Medulla oblongata (tissue), 1 donor: Measurements from ENCODE around the gene L3MBTL1.
A peak's percentile ranks its signal among the peaks of the same experiment; 100 is the strongest.

Experiments used
- DNase-seq: peaks from one replicate; pipeline ENCODE4 v3.0.0-alpha.2; 2015; ENCODE audit errors: extremely low spot score

The L3MBTL1 gene

GRCh38 chr20:43590036-43590391 is 82.5 kb downstream of the L3MBTL1 start:
- DNase-seq, result peak; percentile 13

DNA sequence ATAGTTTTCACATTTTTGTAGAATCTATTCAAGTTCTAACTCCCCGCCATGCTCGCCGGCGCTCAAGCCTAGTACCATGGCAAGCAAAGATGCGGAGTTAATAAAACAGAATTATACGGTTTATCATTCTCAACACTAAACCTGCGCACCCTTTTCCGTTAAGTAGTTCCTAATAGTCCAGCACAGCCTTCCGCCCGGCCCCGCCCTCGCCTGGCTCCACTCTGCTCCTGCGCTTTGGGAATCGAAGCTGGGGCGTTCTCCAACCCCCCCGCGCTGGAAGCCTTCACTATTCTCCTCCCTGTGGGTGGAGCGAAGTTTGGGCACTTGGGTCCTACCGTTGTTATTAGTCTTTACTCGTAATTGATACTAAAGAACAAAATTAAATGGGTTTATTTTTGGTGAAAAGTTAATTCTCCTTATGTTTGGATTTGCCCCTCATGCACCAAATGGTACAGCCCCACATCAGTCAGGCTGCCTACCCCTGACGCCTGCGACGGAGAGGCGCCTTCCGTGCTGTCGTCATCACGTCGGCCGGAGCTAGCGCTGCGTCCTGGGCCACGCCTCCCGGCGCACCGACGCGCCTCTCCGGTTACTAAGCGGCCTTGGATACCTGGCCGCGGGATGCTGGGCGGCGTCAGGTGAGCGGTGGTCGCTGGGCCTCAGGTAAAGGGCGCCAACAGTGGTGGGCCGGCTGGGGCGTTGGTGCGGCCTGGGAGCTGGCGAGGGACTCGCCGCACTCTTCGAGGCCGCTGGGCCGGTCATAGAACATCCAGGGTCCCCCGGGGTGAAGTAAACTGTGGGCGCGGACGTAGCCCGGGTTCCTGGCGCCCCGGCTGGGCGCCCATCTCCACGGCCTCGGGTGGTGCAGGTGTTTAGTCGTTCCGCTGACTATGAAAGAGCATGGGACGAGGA is 83.2 kb downstream of the L3MBTL1 start, which contains the start of gene IFT52:
IFT52 (plus strand) TSS at position 546 of the 912 bp plus-strand sequence. CDS start 3,762 bp downstream, outside the sequence.
- DNase-seq, result peak; percentile 97
